HEK293 (cell line): ENCODE results near the gene CEACAM4.

Experiments
- CTCF ChIA-PET: fragments of 350-600 bp; formaldehyde crosslinking; extraction: SDS; loops from one replicate; lab custom pipeline; 2021; ENCODE audit warnings: antibody characterized with exemption; lab: Yijun Ruan, JAX
- POLR2A ChIA-PET: fragments of 300-600 bp; formaldehyde crosslinking; extraction: SDS; loops from one replicate; lab custom pipeline; 2020; ENCODE audit warnings: antibody characterized with exemption, inconsistent platforms; lab: Yijun Ruan, JAX
- H3K27ac ChIP-seq: fragments of 200-500 bp; sonication (Bioruptor generic); 2 replicates; pipeline ENCODE4 v1.5.1; 2014; ENCODE audit warnings: low read depth, low read length, control low read depth, inconsistent platforms; ENCODE audit errors: extremely low read depth
- H3K36me3 ChIP-seq, 2 experiments: fragments of 200-500 bp in 1 of 2; sonication (Bioruptor generic) in 1 of 2; 1 replicate in 1 of 2; 2 replicates in 1 of 2; pipeline ENCODE4 v1.5.1; 2014 to 2017; ENCODE audit warnings: inconsistent platforms in 2 of 2, low read length in 2 of 2; ENCODE audit not compliant: control insufficient read depth in 2 of 2, insufficient read depth in 1 of 2
- H3K4me1 ChIP-seq: fragments of 200-500 bp; sonication (Bioruptor generic); 2 replicates; pipeline ENCODE4 v1.5.1; 2014; ENCODE audit warnings: mild to moderate bottlenecking, low read length, inconsistent platforms; ENCODE audit not compliant: control insufficient read depth, insufficient read depth
- H3K4me3 ChIP-seq: 2 replicates; pipeline ENCODE4 v1.5.1; 2011; ENCODE audit warnings: low read depth, mild to moderate bottlenecking, control low read depth, low read length, moderate library complexity
- H3K9me3 ChIP-seq: fragments of 200-500 bp; sonication (Bioruptor generic); 2 replicates; pipeline ENCODE4 v1.5.1; 2014; ENCODE audit warnings: low read depth, low read length, inconsistent platforms; ENCODE audit not compliant: control insufficient read depth, insufficient read depth
- MEIS1 ChIP-seq: sonication (generic); formaldehyde crosslinking; IDR thresholded peaks from 2 replicates; pipeline ENCODE4 v1.8.1; 2022; ENCODE audit warnings: missing genetic modification reagents, mild to moderate bottlenecking, borderline replicate concordance
- MZF1 ChIP-seq: fragments of 450-650 bp; formaldehyde crosslinking; IDR thresholded peaks from 2 replicates; pipeline ENCODE4 v1.5.1; 2017; ENCODE audit warnings: missing biosample characterization, missing genetic modification characterization, borderline replicate concordance
- SETDB1 ChIP-seq: IDR thresholded peaks from one replicate; pipeline ENCODE4 v1.6.1; 2017; ENCODE audit warnings: mild to moderate bottlenecking, low read length, moderate library complexity, mixed read lengths; ENCODE audit not compliant: insufficient read length
- SP3 ChIP-seq: fragments of 450-650 bp; formaldehyde crosslinking; IDR thresholded peaks from 2 replicates; pipeline ENCODE4 v1.5.1; 2016; ENCODE audit warnings: missing biosample characterization, missing genetic modification characterization
- WT1 ChIP-seq: fragments of 450-650 bp; formaldehyde crosslinking; IDR thresholded peaks from 2 replicates; pipeline ENCODE4 v1.5.1; 2016; ENCODE audit warnings: missing biosample characterization, missing genetic modification characterization
- ZBTB1 ChIP-seq: fragments of 450-650 bp; formaldehyde crosslinking; IDR thresholded peaks from 2 replicates; pipeline ENCODE4 v1.5.1; 2016; ENCODE audit warnings: missing biosample characterization, missing genetic modification characterization
- ZFP69B ChIP-seq: fragments of 450-650 bp; formaldehyde crosslinking; IDR thresholded peaks from 2 replicates; pipeline ENCODE4 v1.5.1; 2016; ENCODE audit warnings: missing biosample characterization, missing genetic modification characterization
- ZNF2 ChIP-seq: fragments of 450-650 bp; formaldehyde crosslinking; IDR thresholded peaks from 2 replicates; pipeline ENCODE4 v1.5.1; 2016; ENCODE audit warnings: missing biosample characterization, missing genetic modification characterization
- ZNF202 ChIP-seq: fragments of 450-650 bp; formaldehyde crosslinking; IDR thresholded peaks from 2 replicates; pipeline ENCODE4 v1.5.1; 2016; ENCODE audit warnings: missing biosample characterization, missing genetic modification characterization, borderline replicate concordance
- ZNF37A ChIP-seq: fragments of 450-650 bp; IDR thresholded peaks from 2 replicates; pipeline ENCODE4 v1.5.1; 2018; ENCODE audit warnings: missing biosample characterization, missing genetic modification characterization
- ZNF423 ChIP-seq: fragments of 450-650 bp; formaldehyde crosslinking; IDR thresholded peaks from 2 replicates; pipeline ENCODE4 v1.5.1; 2016; ENCODE audit warnings: missing biosample characterization, missing genetic modification characterization
- ZNF48 ChIP-seq: fragments of 450-650 bp; formaldehyde crosslinking; IDR thresholded peaks from 2 replicates; pipeline ENCODE4 v1.5.1; 2016; ENCODE audit warnings: missing biosample characterization, missing genetic modification characterization
- ZNF585B ChIP-seq: fragments of 450-650 bp; formaldehyde crosslinking; IDR thresholded peaks from 2 replicates; pipeline ENCODE4 v1.5.1; 2016; ENCODE audit warnings: missing biosample characterization, missing genetic modification characterization
- ZNF621 ChIP-seq: fragments of 450-650 bp; formaldehyde crosslinking; IDR thresholded peaks from 2 replicates; pipeline ENCODE4 v1.5.1; 2017; ENCODE audit warnings: missing biosample characterization, missing genetic modification characterization
- ZNF629 ChIP-seq: fragments of 450-650 bp; formaldehyde crosslinking; IDR thresholded peaks from 2 replicates; pipeline ENCODE4 v1.5.1; 2017; ENCODE audit warnings: missing biosample characterization, missing genetic modification characterization
- ZNF654 ChIP-seq: fragments of 450-650 bp; formaldehyde crosslinking; IDR thresholded peaks from 2 replicates; pipeline ENCODE4 v1.5.1; 2016; ENCODE audit warnings: low read depth, missing biosample characterization, missing genetic modification characterization
- ZNF677 ChIP-seq: fragments of 450-650 bp; IDR thresholded peaks from 2 replicates; pipeline ENCODE4 v1.5.0; 2018; ENCODE audit warnings: missing biosample characterization, mild to moderate bottlenecking, missing genetic modification characterization, moderate library complexity
- ZNF837 ChIP-seq: fragments of 450-650 bp; formaldehyde crosslinking; IDR thresholded peaks from 2 replicates; pipeline ENCODE4 v1.5.1; 2016; ENCODE audit warnings: missing biosample characterization, missing genetic modification characterization
- TF ChIP-seq, protein P1 (sequence below): fragments of 450-650 bp; formaldehyde crosslinking; IDR thresholded peaks from 2 replicates; pipeline ENCODE4 v1.5.1; 2016; ENCODE audit warnings: missing biosample characterization, missing genetic modification characterization
- TF ChIP-seq, protein P2 (sequence below): fragments of 450-650 bp; formaldehyde crosslinking; IDR thresholded peaks from 2 replicates; pipeline ENCODE4 v1.5.1; 2016; ENCODE audit warnings: missing biosample characterization, missing genetic modification characterization
- TF ChIP-seq, protein P3 (sequence below): fragments of 450-650 bp; formaldehyde crosslinking; conservative IDR thresholded peaks from 2 replicates; pipeline ENCODE4 v1.5.1; 2016; ENCODE audit warnings: low read depth, missing biosample characterization, missing genetic modification characterization

The CEACAM4 gene

DNA sequence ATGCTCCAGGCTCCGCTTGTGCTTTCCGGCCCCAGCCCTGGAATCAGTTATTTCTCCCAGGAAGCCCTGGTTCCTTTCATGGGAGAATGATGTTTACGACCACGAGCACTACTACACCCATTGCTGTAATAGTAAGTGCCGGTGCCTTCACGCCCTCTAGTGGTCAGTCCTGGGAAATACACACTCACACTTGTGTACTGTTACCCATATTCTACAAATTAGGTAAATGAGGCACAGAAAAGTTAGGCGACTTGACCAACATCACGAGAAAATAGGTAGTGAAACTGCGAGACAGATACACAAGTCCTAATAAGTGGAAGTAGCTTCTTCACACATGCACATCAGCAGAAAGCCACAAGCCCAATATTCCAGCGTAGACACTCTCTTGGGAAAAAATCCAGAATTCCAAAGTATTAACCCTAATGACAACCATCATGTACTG is 29.3 kb downstream of the CEACAM4 start (continued):
- TF ChIP-seq, protein P1, sequence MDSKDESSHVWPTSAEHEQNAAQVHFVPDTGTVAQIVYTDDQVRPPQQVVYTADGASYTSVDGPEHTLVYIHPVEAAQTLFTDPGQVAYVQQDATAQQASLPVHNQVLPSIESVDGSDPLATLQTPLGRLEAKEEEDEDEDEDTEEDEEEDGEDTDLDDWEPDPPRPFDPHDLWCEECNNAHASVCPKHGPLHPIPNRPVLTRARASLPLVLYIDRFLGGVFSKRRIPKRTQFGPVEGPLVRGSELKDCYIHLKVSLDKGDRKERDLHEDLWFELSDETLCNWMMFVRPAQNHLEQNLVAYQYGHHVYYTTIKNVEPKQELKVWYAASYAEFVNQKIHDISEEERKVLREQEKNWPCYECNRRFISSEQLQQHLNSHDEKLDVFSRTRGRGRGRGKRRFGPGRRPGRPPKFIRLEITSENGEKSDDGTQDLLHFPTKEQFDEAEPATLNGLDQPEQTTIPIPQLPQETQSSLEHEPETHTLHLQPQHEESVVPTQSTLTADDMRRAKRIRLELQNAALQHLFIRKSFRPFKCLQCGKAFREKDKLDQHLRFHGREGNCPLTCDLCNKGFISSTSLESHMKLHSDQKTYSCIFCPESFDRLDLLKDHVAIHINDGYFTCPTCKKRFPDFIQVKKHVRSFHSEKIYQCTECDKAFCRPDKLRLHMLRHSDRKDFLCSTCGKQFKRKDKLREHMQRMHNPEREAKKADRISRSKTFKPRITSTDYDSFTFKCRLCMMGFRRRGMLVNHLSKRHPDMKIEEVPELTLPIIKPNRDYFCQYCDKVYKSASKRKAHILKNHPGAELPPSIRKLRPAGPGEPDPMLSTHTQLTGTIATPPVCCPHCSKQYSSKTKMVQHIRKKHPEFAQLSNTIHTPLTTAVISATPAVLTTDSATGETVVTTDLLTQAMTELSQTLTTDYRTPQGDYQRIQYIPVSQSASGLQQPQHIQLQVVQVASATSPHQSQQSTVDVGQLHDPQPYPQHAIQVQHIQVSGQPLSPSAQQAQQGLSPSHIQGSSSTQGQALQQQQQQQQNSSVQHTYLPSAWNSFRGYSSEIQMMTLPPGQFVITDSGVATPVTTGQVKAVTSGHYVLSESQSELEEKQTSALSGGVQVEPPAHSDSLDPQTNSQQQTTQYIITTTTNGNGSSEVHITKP (tag by site-specific recombination): peak; percentile 54
- TF ChIP-seq ZNF37A: no peak
- TF ChIP-seq WT1 (tag by site-specific recombination): no peak
- TF ChIP-seq, protein P2, sequence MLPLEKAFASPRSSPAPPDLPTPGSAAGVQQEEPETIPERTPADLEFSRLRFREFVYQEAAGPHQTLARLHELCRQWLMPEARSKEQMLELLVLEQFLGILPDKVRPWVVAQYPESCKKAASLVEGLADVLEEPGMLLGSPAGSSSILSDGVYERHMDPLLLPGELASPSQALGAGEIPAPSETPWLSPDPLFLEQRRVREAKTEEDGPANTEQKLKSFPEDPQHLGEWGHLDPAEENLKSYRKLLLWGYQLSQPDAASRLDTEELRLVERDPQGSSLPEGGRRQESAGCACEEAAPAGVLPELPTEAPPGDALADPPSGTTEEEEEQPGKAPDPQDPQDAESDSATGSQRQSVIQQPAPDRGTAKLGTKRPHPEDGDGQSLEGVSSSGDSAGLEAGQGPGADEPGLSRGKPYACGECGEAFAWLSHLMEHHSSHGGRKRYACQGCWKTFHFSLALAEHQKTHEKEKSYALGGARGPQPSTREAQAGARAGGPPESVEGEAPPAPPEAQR (tag by site-specific recombination): no peak
- no peak for TF ChIP-seq MEIS1
- TF ChIP-seq ZNF423 (tag by site-specific recombination): no peak
- TF ChIP-seq ZNF585B (tag by site-specific recombination): no peak
- no peak for TF ChIP-seq ZNF677 (tag by site-specific recombination)
- TF ChIP-seq ZNF621 (tag by site-specific recombination): no peak
- TF ChIP-seq ZBTB1: no peak
- no peak for TF ChIP-seq ZNF837 (tag by site-specific recombination)
- TF ChIP-seq, protein P3, sequence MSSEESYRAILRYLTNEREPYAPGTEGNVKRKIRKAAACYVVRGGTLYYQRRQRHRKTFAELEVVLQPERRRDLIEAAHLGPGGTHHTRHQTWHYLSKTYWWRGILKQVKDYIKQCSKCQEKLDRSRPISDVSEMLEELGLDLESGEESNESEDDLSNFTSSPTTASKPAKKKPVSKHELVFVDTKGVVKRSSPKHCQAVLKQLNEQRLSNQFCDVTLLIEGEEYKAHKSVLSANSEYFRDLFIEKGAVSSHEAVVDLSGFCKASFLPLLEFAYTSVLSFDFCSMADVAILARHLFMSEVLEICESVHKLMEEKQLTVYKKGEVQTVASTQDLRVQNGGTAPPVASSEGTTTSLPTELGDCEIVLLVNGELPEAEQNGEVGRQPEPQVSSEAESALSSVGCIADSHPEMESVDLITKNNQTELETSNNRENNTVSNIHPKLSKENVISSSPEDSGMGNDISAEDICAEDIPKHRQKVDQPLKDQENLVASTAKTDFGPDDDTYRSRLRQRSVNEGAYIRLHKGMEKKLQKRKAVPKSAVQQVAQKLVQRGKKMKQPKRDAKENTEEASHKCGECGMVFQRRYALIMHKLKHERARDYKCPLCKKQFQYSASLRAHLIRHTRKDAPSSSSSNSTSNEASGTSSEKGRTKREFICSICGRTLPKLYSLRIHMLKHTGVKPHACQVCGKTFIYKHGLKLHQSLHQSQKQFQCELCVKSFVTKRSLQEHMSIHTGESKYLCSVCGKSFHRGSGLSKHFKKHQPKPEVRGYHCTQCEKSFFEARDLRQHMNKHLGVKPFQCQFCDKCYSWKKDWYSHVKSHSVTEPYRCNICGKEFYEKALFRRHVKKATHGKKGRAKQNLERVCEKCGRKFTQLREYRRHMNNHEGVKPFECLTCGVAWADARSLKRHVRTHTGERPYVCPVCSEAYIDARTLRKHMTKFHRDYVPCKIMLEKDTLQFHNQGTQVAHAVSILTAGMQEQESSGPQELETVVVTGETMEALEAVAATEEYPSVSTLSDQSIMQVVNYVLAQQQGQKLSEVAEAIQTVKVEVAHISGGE (tag by site-specific recombination): no peak
- TF ChIP-seq ZNF2 (tag by site-specific recombination): peak; percentile 94
- no peak for TF ChIP-seq ZFP69B (tag by site-specific recombination)
- TF ChIP-seq ZNF202: no peak
- TF ChIP-seq ZNF629 (tag by site-specific recombination): no peak
- no peak for TF ChIP-seq SETDB1
- TF ChIP-seq ZNF654 (tag by site-specific recombination): peak; percentile 65
- no peak for TF ChIP-seq ZNF48 (tag by site-specific recombination)
- no peak for TF ChIP-seq SP3 (tag by site-specific recombination)
- TF ChIP-seq, all 188 proteins: peak for 6

DNA sequence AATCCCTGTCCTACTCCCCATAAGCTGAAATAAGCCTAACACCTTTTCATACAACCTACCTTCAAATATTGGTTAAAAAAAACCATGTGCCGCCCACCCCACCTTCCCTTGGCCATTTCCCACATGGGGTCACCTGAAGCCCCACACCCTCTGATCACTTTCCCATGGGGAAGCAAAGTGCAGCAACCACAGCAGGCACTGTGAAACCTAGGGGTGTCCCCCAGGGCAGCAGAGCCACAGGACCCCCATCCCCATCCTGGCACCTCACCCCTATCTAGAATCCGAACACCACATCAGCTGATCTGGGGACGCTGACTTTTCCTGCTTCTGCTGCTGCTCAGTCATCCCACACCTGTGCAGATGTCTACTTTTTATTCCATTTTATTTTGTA is 31.0 kb downstream of the CEACAM4 start:
- Histone ChIP-seq H3K4me3 (no peak overlapping the region), H3K9me3 (peaks cover 2% of the 10 kb centered on the region; the same call in 1 of the 2 replicates), H3K27ac (no peak overlapping the region), H3K36me3 (no peaks in the 10 kb centered on the region), H3K4me1 (peaks cover 10% of the 10 kb centered on the region)
- no peak for TF ChIP-seq MZF1 (tag by site-specific recombination)
- POLR2A ChIA-PET: no interaction called here
- CTCF ChIA-PET: interaction anchor here (0.6 to 6.3 kb wide), 23 partner anchors 9 to 1132 kb away, joined by 3 to 59 read pairs (median 4); no protein-coding TSS in a partner anchor
